GM19099 (cell line): ENCODE measurements around the gene PLPPR4.

Experiments
- POLR2A ChIP-seq: IDR thresholded peaks from 3 replicates; pipeline ENCODE4 v1.6.1; 2011; ENCODE audit warnings: low read depth; ENCODE audit not compliant: insufficient read length; ENCODE audit errors: extremely low read depth

The PLPPR4 gene

GRCh38 chr1:99264201-99265021, at the start of gene PLPPR4:
Gene PLPPR4, plus strand, starts transcription at chr1:99264492. Its CDS starts 102 bp downstream, at chr1:99264594.
- no peak for TF ChIP-seq POLR2A

- TF ChIP-seq POLR2A: no peak
Observed at GRCh38 chr1:99216956-99217355, 47.3 kb upstream of the PLPPR4 start.

GRCh38 chr1:99217599-99217998, 46.7 kb upstream of the PLPPR4 start:
- no peak for TF ChIP-seq POLR2A

GRCh38 chr1:99218572-99218971, 45.7 kb upstream of the PLPPR4 start:
- TF ChIP-seq POLR2A: no peak

GRCh38 chr1:99218999-99219398, 45.3 kb upstream of the PLPPR4 start:
- TF ChIP-seq POLR2A: no peak

- no peak for TF ChIP-seq POLR2A
Observed at GRCh38 chr1:99227056-99227897, 37.0 kb upstream of the PLPPR4 start.

GRCh38 chr1:99228153-99228552, 36.1 kb upstream of the PLPPR4 start:
- TF ChIP-seq POLR2A: no peak

- TF ChIP-seq POLR2A: no peak
Observed at GRCh38 chr1:99229122-99229521, 35.2 kb upstream of the PLPPR4 start.

- TF ChIP-seq POLR2A: no peak
Observed at GRCh38 chr1:99230695-99231094, 33.6 kb upstream of the PLPPR4 start.

- TF ChIP-seq POLR2A: no peak
Observed at GRCh38 chr1:99232172-99232571, 32.1 kb upstream of the PLPPR4 start.

GRCh38 chr1:99233446-99233845, 30.8 kb upstream of the PLPPR4 start:
- TF ChIP-seq POLR2A: no peak

- no peak for TF ChIP-seq POLR2A
Observed at GRCh38 chr1:99236756-99237155, 27.5 kb upstream of the PLPPR4 start.

- TF ChIP-seq POLR2A: no peak
Observed at GRCh38 chr1:99239690-99240089, 24.6 kb upstream of the PLPPR4 start.

- TF ChIP-seq POLR2A: no peak
Observed at GRCh38 chr1:99240621-99241020, 23.7 kb upstream of the PLPPR4 start.

GRCh38 chr1:99246152-99246551, 18.1 kb upstream of the PLPPR4 start:
- TF ChIP-seq POLR2A: no peak

GRCh38 chr1:99247199-99247598, 17.1 kb upstream of the PLPPR4 start:
- no peak for TF ChIP-seq POLR2A
